Prostate gland (tissue), 2 donors: ENCODE data around the gene ARHGEF40.

Experiments used
- POLR2A ChIP-seq: fragments of 450-650 bp; IDR thresholded peaks from one replicate; pipeline ENCODE4 v1.6.1; 2016; ENCODE audit warnings: antibody characterized with exemption, mild to moderate bottlenecking
- POLR2AphosphoS5 ChIP-seq: sonication (generic); formaldehyde crosslinking; IDR thresholded peaks from one replicate; pipeline ENCODE4 v1.6.1; 2017; ENCODE audit warnings: antibody characterized with exemption
- TF ChIP-seq, protein P1 (sequence below), 4 experiments: fragments of 200-600 bp in 2 of 4; fragments of 450-650 bp in 2 of 4; sonication (generic) in 2 of 4; IDR thresholded peaks; 1 replicate in 3 of 4; 2 replicates in 1 of 4; pipeline ENCODE4 v1.5.1; 2016 to 2019; ENCODE audit warnings: antibody characterized with exemption in 4 of 4, mild to moderate bottlenecking in 2 of 4, moderate library complexity in 2 of 4

DNA sequence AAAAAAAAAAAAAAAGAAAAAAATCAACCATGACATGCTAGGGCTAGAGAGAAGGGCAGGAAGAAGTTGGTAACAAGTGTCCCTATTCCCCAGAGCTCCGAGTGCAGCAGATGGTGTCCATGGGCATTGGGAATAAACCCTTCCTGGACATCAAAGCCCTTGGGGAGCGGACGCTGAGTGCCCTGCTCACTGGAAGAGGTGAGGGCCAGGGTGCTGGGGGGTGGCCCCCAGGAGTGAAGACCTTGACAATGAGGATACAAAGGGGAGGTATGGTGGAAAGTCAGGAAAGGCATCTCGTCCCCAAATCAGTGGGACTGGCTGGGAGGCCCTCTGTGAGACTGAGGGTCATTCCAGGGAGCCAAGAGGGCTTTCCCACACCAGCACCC, 16.8 kb downstream of the ARHGEF40 start:
- TF ChIP-seq POLR2AphosphoS5, result no peak
- TF ChIP-seq, protein P1, sequence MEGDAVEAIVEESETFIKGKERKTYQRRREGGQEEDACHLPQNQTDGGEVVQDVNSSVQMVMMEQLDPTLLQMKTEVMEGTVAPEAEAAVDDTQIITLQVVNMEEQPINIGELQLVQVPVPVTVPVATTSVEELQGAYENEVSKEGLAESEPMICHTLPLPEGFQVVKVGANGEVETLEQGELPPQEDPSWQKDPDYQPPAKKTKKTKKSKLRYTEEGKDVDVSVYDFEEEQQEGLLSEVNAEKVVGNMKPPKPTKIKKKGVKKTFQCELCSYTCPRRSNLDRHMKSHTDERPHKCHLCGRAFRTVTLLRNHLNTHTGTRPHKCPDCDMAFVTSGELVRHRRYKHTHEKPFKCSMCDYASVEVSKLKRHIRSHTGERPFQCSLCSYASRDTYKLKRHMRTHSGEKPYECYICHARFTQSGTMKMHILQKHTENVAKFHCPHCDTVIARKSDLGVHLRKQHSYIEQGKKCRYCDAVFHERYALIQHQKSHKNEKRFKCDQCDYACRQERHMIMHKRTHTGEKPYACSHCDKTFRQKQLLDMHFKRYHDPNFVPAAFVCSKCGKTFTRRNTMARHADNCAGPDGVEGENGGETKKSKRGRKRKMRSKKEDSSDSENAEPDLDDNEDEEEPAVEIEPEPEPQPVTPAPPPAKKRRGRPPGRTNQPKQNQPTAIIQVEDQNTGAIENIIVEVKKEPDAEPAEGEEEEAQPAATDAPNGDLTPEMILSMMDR (IDR thresholded peaks at IDR 0.05), result no peak
- TF ChIP-seq POLR2A, result no peak
